Neutrophil (primary cell): Measurements from ENCODE around the gene ACTBL2.

ENCODE experiments used
- H3K27ac ChIP-seq: fragments of 200-600 bp; sonication (generic); 2 replicates; pipeline ENCODE4 v1.5.1; 2016; ENCODE audit warnings: mild to moderate bottlenecking, moderate library complexity
- H3K27me3 ChIP-seq: fragments of 200-600 bp; sonication (generic); 2 replicates; pipeline ENCODE4 v1.6.0; 2016; ENCODE audit warnings: mild to moderate bottlenecking
- H3K36me3 ChIP-seq: fragments of 200-600 bp; sonication (generic); 2 replicates; pipeline ENCODE4 v1.5.1; 2017
- H3K4me1 ChIP-seq, 2 experiments: fragments of 200-600 bp in 1 of 2; sonication (generic) in 1 of 2; 1 replicate in 1 of 2; 2 replicates in 1 of 2; pipeline versions ENCODE4 v1.5.1 to v1.6.1; 2013 to 2016; ENCODE audit warnings: low read depth in 1 of 2, low read length in 1 of 2, mild to moderate bottlenecking in 1 of 2, moderate library complexity in 1 of 2; ENCODE audit not compliant: control insufficient read depth in 1 of 2, insufficient read depth in 1 of 2
- H3K4me3 ChIP-seq, 2 experiments: fragments of 200-600 bp in 1 of 2; sonication (generic) in 1 of 2; 1 replicate in 1 of 2; 2 replicates in 1 of 2; pipeline ENCODE4 v1.5.1; 2013 to 2016; ENCODE audit warnings: low read depth in 1 of 2, low read length in 1 of 2, mild to moderate bottlenecking in 1 of 2, moderate library complexity in 1 of 2
- H3K9me3 ChIP-seq: fragments of 200-600 bp; sonication (generic); 2 replicates; pipeline ENCODE4 v1.5.1; 2016
- CTCF ChIP-seq: fragments of 200-600 bp; sonication (generic); IDR thresholded peaks from 2 replicates; pipeline ENCODE4 v1.5.1; 2016; ENCODE audit warnings: antibody characterized with exemption

ACTBL2 gene

DNA sequence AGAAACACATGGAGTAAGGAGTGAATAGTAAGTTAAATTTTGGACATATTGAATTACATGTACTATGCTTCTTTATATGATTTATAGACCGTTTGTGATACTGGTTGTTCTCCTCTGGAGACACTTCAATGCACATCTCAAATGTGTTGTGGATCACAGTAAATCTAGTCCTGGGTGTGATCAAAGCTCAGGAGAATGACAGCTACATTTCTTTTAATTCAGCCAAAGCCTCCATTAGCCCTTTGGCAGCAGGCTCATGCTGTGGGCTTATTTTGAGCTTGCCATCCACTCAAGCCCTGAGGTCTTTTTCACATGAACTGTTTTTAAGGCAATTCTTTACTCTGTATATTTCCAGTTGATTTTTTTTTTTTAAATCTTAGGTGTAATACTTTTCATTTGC is 34.6 kb upstream of the ACTBL2 start:
- Histone ChIP-seq H3K27me3 (no peaks in the 10 kb centered on the region), H3K4me3 (no peak overlapping the region), H3K27ac (no peak overlapping the region), H3K36me3 (no peaks in the 10 kb centered on the region), H3K9me3 (no peaks in the 10 kb centered on the region), H3K4me1 (no peaks in the 10 kb centered on the region)
- no peak for TF ChIP-seq CTCF

DNA sequence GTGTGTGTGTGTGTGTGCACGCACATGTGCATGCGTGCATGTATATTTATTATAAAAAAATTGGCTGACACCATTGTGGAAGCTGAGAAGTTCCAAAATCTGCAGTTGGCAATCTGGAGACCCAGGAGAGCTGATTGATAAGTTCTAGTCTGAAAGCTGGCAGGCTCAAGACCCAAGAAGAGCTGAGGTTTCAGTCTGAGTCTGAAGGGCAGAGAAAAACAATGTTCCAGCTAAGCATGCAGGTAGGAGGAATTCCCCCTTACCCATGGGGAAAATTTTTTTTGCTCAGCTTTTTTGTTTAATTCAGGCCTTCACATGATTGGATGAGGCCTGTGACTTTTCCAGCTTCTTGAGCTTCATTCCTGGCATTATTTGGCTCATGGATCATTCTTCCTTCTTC is 31.2 kb upstream of the ACTBL2 start:
- Histone ChIP-seq H3K27ac (no peak overlapping the region), H3K4me3 (no peak overlapping the region), H3K36me3 (no peaks in the 10 kb centered on the region), H3K9me3 (no peaks in the 10 kb centered on the region), H3K27me3 (no peaks in the 10 kb centered on the region), H3K4me1 (no peaks in the 10 kb centered on the region)
- no peak for TF ChIP-seq CTCF

GRCh38 chr5:57511321-57511720 is 28.7 kb upstream of the ACTBL2 start:
- no peaks in the 10 kb centered on the region for H3K36me3 ChIP-seq
- H3K4me3 ChIP-seq: no peak overlapping the region
- TF ChIP-seq CTCF: no peak
- no peaks in the 10 kb centered on the region for H3K4me1 ChIP-seq
- no peaks in the 10 kb centered on the region for H3K9me3 ChIP-seq
- no peak overlapping the region for H3K27ac ChIP-seq
- H3K27me3 ChIP-seq: no peaks in the 10 kb centered on the region

- Histone ChIP-seq H3K36me3 (no peaks in the 10 kb centered on the region), H3K27ac (no peak overlapping the region), H3K4me1 (no peaks in the 10 kb centered on the region), H3K27me3 (no peaks in the 10 kb centered on the region), H3K4me3 (no peak overlapping the region), H3K9me3 (no peaks in the 10 kb centered on the region)
- TF ChIP-seq CTCF: no peak
These were observed 27.1 kb upstream of the ACTBL2 start for GRCh38 chr5:57509501-57510260.

DNA sequence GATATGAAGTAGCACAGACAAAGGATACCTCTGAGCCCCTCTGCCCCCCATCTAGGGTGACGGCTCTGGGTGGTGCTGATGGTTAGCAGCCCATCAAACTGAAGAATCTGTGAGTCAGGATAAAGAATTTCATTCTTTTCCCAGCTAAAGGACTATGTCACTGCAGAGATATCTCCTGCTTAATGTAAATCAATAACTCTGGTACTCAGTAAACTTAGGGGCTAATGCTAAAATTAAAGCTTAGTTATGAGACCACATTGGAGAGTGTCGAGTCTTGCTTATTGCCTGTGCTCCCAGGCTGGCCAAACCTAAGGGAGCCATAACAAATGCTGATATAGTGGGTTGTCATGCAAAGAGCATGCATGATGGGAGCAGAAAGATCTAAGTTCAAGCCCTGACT is 25.6 kb upstream of the ACTBL2 start:
- no peak for TF ChIP-seq CTCF
- Histone ChIP-seq H3K27me3 (no peaks in the 10 kb centered on the region), H3K4me1 (no peaks in the 10 kb centered on the region), H3K36me3 (no peaks in the 10 kb centered on the region), H3K9me3 (no peaks in the 10 kb centered on the region), H3K27ac (no peak overlapping the region), H3K4me3 (no peak overlapping the region)
